MM.1S (cell line): ENCODE measurements around the gene GFRA1.

ENCODE experiments used
- DNase-seq: peaks from one replicate; pipeline ENCODE4 v3.0.0-alpha.2; 2015
- H2AFZ ChIP-seq: fragments of 300-600 bp; sonication (generic); 2 replicates; pipeline ENCODE4 v1.6.0; 2016; ENCODE audit warnings: antibody characterized with exemption, low read length
- H3F3A ChIP-seq: fragments of 300-600 bp; sonication (generic); 2 replicates; pipeline ENCODE4 v1.6.1; 2016; ENCODE audit warnings: mild to moderate bottlenecking, antibody characterized with exemption, low read length, moderate library complexity, mixed read lengths; ENCODE audit not compliant: insufficient read depth
- H3K27ac ChIP-seq: fragments of 300-600 bp; sonication (generic); 2 replicates; pipeline ENCODE4 v1.5.1; 2016; ENCODE audit warnings: mild to moderate bottlenecking, low read length
- H3K27me3 ChIP-seq: fragments of 300-600 bp; sonication (generic); replicated peaks from 2 replicates; pipeline ENCODE4 v1.6.0; 2016; ENCODE audit warnings: low read length; ENCODE audit not compliant: insufficient read depth
- H3K36me3 ChIP-seq: fragments of 300-600 bp; sonication (generic); replicated peaks from 2 replicates; pipeline ENCODE4 v1.6.1; 2016; ENCODE audit warnings: mild to moderate bottlenecking, low read length, mixed read lengths; ENCODE audit not compliant: insufficient read depth
- H3K4me1 ChIP-seq: fragments of 300-600 bp; sonication (generic); 2 replicates; pipeline ENCODE4 v1.6.1; 2016; ENCODE audit warnings: low read length, mixed read lengths
- H3K4me2 ChIP-seq: fragments of 300-600 bp; sonication (generic); 2 replicates; pipeline ENCODE4 v1.6.0; 2016; ENCODE audit warnings: low read depth, low read length
- H3K4me3 ChIP-seq: fragments of 300-600 bp; sonication (generic); 2 replicates; pipeline ENCODE4 v1.5.1; 2016; ENCODE audit warnings: low read length, mixed read lengths
- H3K79me2 ChIP-seq: fragments of 300-600 bp; sonication (generic); 2 replicates; pipeline ENCODE4 v1.6.1; 2016; ENCODE audit warnings: mixed run types, low read length, mixed read lengths
- H3K9ac ChIP-seq: fragments of 300-600 bp; sonication (generic); 2 replicates; pipeline ENCODE4 v1.6.1; 2016; ENCODE audit warnings: low read length, mixed read lengths
- H3K9me2 ChIP-seq: fragments of 300-600 bp; sonication (generic); replicated peaks from 2 replicates; pipeline ENCODE4 v1.6.1; 2016; ENCODE audit warnings: mild to moderate bottlenecking, low read length, mixed read lengths; ENCODE audit not compliant: insufficient read depth
- H3K9me3 ChIP-seq: fragments of 300-600 bp; sonication (generic); replicated peaks from 2 replicates; pipeline ENCODE4 v1.6.1; 2016; ENCODE audit warnings: mild to moderate bottlenecking, low read length, mixed read lengths; ENCODE audit not compliant: insufficient read depth
- H4K20me1 ChIP-seq: fragments of 300-600 bp; sonication (generic); 2 replicates; pipeline ENCODE4 v1.6.1; 2016; ENCODE audit warnings: mild to moderate bottlenecking, low read length, moderate library complexity, mixed read lengths; ENCODE audit not compliant: insufficient read depth
- CTCF ChIP-seq: fragments of 300-600 bp; sonication (generic); IDR thresholded peaks from 2 replicates; pipeline ENCODE4 v1.5.1; 2016; ENCODE audit warnings: antibody characterized with exemption, low read length, mixed read lengths
- EZH2 ChIP-seq: fragments of 300-600 bp; sonication (generic); optimal IDR thresholded peaks from 2 replicates; pipeline ENCODE3; 2017; ENCODE audit warnings: low read depth, mild to moderate bottlenecking, antibody characterized with exemption, low read length, mixed read lengths
- EZH2phosphoT487 ChIP-seq: fragments of 300-600 bp; sonication (generic); IDR thresholded peaks from 2 replicates; pipeline ENCODE4 v1.6.1; 2018; ENCODE audit warnings: antibody characterized with exemption, low read length

The GFRA1 gene

GRCh38 chr10:116049974-116050304 lies 223.1 kb downstream of the GFRA1 start:
- Histone ChIP-seq H3K79me2 (no peaks in the 10 kb centered on the region), H4K20me1 (no peaks in the 10 kb centered on the region), H3K27ac (no peak overlapping the region), H3K4me1 (no peaks in the 10 kb centered on the region), H3K9me2 (no peaks in the 10 kb centered on the region), H3K9ac (no peak overlapping the region), H3K9me3 (no peaks in the 10 kb centered on the region), H3F3A (no peaks in the 10 kb centered on the region), H3K27me3 (no peaks in the 10 kb centered on the region), H2AFZ (no peak overlapping the region), H3K4me3 (no peak overlapping the region), H3K4me2 (no peak overlapping the region), H3K36me3 (no peaks in the 10 kb centered on the region)
- TF ChIP-seq EZH2 (no peak), EZH2phosphoT487 (no peak), CTCF (no peak)
- DNase-seq, result no peak

- H3K4me3 ChIP-seq, result no peak overlapping the region
- no peaks in the 10 kb centered on the region for H3K4me1 ChIP-seq
- no peak overlapping the region for H2AFZ ChIP-seq
- no peak overlapping the region for H3K4me2 ChIP-seq
- no peaks in the 10 kb centered on the region for H4K20me1 ChIP-seq
- no peaks in the 10 kb centered on the region for H3K27me3 ChIP-seq
- no peaks in the 10 kb centered on the region for H3K79me2 ChIP-seq
- no peak for TF ChIP-seq EZH2phosphoT487
- TF ChIP-seq EZH2, result no peak
- TF ChIP-seq CTCF, result no peak
- H3K9ac ChIP-seq, result no peak overlapping the region
- H3K27ac ChIP-seq, result no peak overlapping the region
- no peaks in the 10 kb centered on the region for H3F3A ChIP-seq
- H3K9me3 ChIP-seq, result no peaks in the 10 kb centered on the region
- no peaks in the 10 kb centered on the region for H3K36me3 ChIP-seq
- DNase-seq, result no peak
- H3K9me2 ChIP-seq, result no peaks in the 10 kb centered on the region
These were observed 223.6 kb downstream of the GFRA1 start for GRCh38 chr10:116049158-116049973.

- DNase-seq, result no peak
- no peaks in the 10 kb centered on the region for H3K9me3 ChIP-seq
- H3K9me2 ChIP-seq, result no peaks in the 10 kb centered on the region
- H3K27me3 ChIP-seq, result no peaks in the 10 kb centered on the region
- no peak overlapping the region for H3K4me2 ChIP-seq
- no peaks in the 10 kb centered on the region for H3K36me3 ChIP-seq
- no peaks in the 10 kb centered on the region for H3K4me1 ChIP-seq
- H3K4me3 ChIP-seq, result no peak overlapping the region
- H4K20me1 ChIP-seq, result no peaks in the 10 kb centered on the region
- no peak for TF ChIP-seq EZH2
- no peak for TF ChIP-seq CTCF
- TF ChIP-seq EZH2phosphoT487, result no peak
- no peak overlapping the region for H2AFZ ChIP-seq
- H3K79me2 ChIP-seq, result no peaks in the 10 kb centered on the region
- H3K27ac ChIP-seq, result no peak overlapping the region
- H3F3A ChIP-seq, result no peaks in the 10 kb centered on the region
- H3K9ac ChIP-seq, result no peak overlapping the region
These were observed 227.3 kb downstream of the GFRA1 start for GRCh38 chr10:116045366-116046356.
